GM10266 (cell line): ENCODE data around the gene LYPD1.

Source experiments
- DNase-seq: peaks from one replicate; pipeline ENCODE4 v3.0.0; 2012; ENCODE audit errors: extremely low spot score
- TF ChIP-seq, protein P1 (sequence below): IDR thresholded peaks from 2 replicates; pipeline ENCODE4 v1.5.1; 2012; ENCODE audit warnings: mild to moderate bottlenecking, low read depth; ENCODE audit not compliant: control insufficient read depth, insufficient read depth; ENCODE audit errors: missing control alignments

Gene LYPD1

DNA sequence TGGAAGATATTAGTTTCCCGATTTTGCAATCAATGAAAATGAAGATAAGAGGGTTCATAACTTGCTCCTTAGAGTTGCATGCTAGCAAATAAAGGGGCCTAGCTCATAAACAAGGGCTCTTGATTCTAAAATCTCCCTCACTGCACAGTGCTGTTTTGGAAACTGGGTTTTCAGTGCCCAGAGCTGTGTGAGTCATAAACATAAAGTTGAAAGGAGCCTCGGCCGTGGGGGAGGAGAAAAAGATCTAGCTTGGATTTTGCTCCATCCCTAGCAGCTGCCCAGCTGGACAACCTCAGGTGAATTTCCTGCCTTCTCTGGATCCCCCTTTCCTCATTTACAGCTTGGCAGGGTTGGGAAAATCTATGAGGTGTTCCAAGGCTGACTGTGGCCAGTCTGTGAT is 42.5 kb downstream of the LYPD1 start:
- DNase-seq, result no peak
- TF ChIP-seq, protein P1, sequence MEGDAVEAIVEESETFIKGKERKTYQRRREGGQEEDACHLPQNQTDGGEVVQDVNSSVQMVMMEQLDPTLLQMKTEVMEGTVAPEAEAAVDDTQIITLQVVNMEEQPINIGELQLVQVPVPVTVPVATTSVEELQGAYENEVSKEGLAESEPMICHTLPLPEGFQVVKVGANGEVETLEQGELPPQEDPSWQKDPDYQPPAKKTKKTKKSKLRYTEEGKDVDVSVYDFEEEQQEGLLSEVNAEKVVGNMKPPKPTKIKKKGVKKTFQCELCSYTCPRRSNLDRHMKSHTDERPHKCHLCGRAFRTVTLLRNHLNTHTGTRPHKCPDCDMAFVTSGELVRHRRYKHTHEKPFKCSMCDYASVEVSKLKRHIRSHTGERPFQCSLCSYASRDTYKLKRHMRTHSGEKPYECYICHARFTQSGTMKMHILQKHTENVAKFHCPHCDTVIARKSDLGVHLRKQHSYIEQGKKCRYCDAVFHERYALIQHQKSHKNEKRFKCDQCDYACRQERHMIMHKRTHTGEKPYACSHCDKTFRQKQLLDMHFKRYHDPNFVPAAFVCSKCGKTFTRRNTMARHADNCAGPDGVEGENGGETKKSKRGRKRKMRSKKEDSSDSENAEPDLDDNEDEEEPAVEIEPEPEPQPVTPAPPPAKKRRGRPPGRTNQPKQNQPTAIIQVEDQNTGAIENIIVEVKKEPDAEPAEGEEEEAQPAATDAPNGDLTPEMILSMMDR, result no peak

DNA sequence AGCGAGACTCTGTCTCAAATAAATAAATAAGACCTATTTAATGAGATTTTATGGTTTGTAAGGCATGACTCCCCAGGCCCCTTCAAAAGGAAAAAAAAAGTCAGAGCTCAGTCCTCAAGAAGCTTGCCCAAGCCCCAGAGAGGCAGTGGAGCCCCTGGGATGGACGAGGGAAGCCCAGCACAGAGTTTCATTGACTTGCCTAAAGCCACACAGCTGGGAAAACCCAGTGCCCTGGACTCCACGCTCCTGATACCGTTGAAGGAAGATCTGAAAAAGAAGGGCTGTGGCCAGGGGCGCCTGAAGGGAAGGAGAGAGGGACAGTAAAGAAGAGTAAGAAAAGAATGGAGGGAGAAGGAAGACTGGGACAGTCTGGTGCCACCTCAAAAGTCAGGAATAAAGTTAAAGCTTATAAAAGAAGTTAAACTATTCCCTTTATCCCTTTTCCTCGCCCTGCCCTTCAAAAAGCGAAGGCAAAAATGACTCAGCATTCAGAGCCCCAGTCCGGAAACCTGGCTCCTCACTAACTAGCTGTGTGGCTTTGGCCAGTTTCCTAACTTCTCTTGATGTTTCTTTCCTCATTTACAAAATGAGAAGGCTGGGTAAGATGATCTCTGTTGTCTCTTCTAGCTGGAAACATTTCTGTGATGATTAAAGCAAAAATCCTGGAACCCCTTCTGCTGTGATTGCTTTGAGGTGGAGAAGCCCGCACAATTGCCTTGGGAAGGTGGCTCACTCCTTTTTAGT is 46.7 kb downstream of the LYPD1 start:
- TF ChIP-seq, protein P1, result no peak
- no peak for DNase-seq

GRCh38 chr2:132621131-132621875 is 48.7 kb downstream of the LYPD1 start:
- DNase-seq, result no peak
- TF ChIP-seq, protein P1, result no peak

DNA sequence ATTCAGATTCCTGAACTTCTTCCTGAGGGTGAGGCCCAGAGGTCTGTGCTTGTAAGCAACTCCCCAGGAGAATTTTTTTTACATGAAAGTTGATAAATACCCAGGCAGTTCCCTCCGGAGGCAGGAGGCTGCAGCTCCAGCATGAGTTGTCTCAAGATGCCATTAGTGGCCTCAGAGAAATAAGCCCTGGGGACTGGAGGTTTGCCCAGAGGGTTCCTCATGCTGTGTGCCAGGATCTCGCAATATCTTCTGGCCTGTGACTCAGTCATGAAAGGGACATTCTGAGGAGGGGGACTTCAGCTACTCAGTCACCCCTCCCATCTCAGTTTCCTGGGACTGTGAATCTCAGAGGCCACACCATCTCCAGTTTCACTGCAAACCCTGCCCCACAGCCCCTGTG is 49.9 kb downstream of the LYPD1 start:
- TF ChIP-seq, protein P1, result no peak
- DNase-seq, result no peak

GRCh38 chr2:132618734-132619133 is 51.3 kb downstream of the LYPD1 start:
- no peak for DNase-seq
- TF ChIP-seq, protein P1, result no peak

- TF ChIP-seq, protein P1, result no peak
- DNase-seq, result no peak
Observed at GRCh38 chr2:132617989-132618388, 52.0 kb downstream of the LYPD1 start.
